HG03432 (cell line): ENCODE data around the gene ARAP2.

ENCODE experiments used
- ATAC-seq: cut with Tn5 transposase; IDR thresholded peaks from one replicate; pipeline ENCODE4 v1.9.1; 2021; ENCODE audit warnings: mild to moderate bottlenecking, moderate library complexity; ENCODE audit not compliant: unreplicated experiment

The ARAP2 gene

GRCh38 chr4:36220776-36221175, 23.5 kb downstream of the ARAP2 start:
- no peak for ATAC-seq

- peak; percentile 65 for ATAC-seq
These were observed 26.2 kb downstream of the ARAP2 start for GRCh38 chr4:36218121-36218520.

- no peak for ATAC-seq
These were observed 28.7 kb downstream of the ARAP2 start for GRCh38 chr4:36215627-36216026.

GRCh38 chr4:36214735-36215485, 29.4 kb downstream of the ARAP2 start:
- no peak for ATAC-seq

- no peak for ATAC-seq
These were observed 30.3 kb downstream of the ARAP2 start for GRCh38 chr4:36213977-36214376.

GRCh38 chr4:36211084-36211483, 33.2 kb downstream of the ARAP2 start:
- no peak for ATAC-seq

GRCh38 chr4:36209941-36210649, 34.2 kb downstream of the ARAP2 start:
- peak; percentile 38 for ATAC-seq

GRCh38 chr4:36208893-36209473, 35.3 kb downstream of the ARAP2 start:
- ATAC-seq: peak; percentile 85

GRCh38 chr4:36207831-36208520, 36.3 kb downstream of the ARAP2 start:
- no peak for ATAC-seq

GRCh38 chr4:36207367-36207766, 36.9 kb downstream of the ARAP2 start:
- ATAC-seq: no peak

- ATAC-seq: no peak
These were observed 37.6 kb downstream of the ARAP2 start for GRCh38 chr4:36206603-36207311.

GRCh38 chr4:36206012-36206411, 38.3 kb downstream of the ARAP2 start:
- ATAC-seq: no peak

GRCh38 chr4:36198861-36199260, 45.5 kb downstream of the ARAP2 start:
- ATAC-seq: no peak

GRCh38 chr4:36198068-36198808, 46.1 kb downstream of the ARAP2 start:
- ATAC-seq: no peak

GRCh38 chr4:36197501-36197900, 46.8 kb downstream of the ARAP2 start:
- no peak for ATAC-seq

- no peak for ATAC-seq
These were observed 48.0 kb downstream of the ARAP2 start for GRCh38 chr4:36196145-36196913.

- ATAC-seq: no peak
These were observed 51.4 kb downstream of the ARAP2 start for GRCh38 chr4:36192922-36193321.

- ATAC-seq: peak; percentile 88
These were observed 54.6 kb downstream of the ARAP2 start for GRCh38 chr4:36189511-36190226.
